NCI-H524 treated with DMSO at 0.1 percent for 48 hours (cell line): ENCODE data around the gene ADAMTS17.
"Not testable (repeated sequence)": the region's sequence is repeated elsewhere in the genome, so short reads cannot be mapped to it uniquely, and the experiment has no call there.

Source experiments
- DNase-seq: peaks from one replicate; lab custom pipeline; 2025; lab: John Stamatoyannopoulos, UW

The ADAMTS17 gene

GRCh38 chr15:100108846-100109245 is 232.9 kb downstream of the ADAMTS17 start:
- no peak for DNase-seq

DNA sequence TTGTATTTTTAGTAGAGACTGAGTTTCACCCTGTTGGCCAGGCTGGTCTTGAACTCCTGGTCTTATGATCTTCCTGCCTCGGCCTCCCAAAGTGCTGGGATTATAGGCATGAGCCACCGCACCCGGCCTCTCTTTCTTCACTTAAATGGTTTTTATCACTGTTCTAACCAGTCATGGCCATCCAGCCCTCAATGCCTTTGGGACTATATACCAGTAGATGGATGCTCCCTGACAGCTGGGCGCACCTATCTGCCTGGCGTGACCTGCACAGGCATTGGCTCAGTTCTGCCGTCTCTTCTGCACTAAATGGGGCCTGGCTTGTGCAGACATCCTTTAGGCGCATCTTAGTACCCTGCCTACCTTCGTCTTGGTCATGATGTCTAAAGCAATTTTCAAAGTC is 233.4 kb downstream of the ADAMTS17 start:
- DNase-seq: no peak

DNA sequence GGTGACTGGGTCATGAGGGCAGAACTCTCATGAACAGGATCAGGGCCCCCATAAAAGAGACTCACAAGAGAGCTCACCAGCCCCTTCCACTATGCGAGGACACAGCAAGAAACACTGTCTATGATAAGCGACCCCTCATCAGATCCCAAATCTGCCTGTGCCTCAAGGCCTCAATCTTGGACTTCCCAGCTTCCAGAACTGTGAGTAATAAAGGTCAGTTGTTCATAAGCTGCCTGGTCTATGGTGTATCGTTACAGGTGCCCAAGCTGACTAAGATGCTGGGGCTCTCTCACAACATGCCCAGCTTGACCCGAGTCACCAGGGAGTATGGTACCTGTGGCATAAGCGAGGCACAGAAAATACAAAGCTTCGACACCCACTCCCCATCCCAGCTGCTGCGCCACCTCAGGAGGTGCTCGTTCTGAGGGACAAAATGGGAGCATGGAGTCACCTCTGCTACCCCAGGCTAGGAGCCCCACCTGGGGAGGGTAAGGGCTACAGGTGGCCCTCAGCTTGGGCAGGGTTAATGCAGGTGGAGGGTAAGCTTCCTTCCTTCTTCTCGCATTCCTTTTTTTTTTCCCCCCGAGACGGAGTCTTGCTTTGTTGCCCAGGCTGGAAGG is 234.1 kb downstream of the ADAMTS17 start:
- DNase-seq: no peak

- DNase-seq: no peak
Observed at GRCh38 chr15:100107151-100107550, 234.6 kb downstream of the ADAMTS17 start.

GRCh38 chr15:100106732-100107131 is 235.0 kb downstream of the ADAMTS17 start:
- DNase-seq: no peak

- no peak for DNase-seq
Observed at GRCh38 chr15:100105101-100105500, 236.7 kb downstream of the ADAMTS17 start.

DNA sequence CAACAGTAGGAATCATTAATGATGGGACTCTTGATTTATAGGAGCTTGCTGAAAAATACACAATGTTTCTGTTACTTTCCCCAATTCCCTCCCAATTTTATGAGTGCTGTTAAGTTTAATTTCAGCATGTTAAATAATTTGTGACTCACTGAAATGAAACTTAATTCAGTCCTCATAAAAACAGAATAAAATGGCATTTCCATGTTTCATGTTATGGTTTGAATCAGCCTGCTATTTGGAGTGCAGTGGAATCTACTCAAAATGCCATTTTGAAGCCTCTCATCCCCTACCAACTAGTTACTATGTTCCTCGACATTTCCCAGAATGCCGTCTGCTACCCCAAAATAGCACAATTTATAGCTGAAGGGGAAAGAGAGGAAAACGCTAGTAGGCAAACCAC is 237.5 kb downstream of the ADAMTS17 start:
- DNase-seq: no peak

- no peak for DNase-seq
Observed at GRCh38 chr15:100103828-100104227, 237.9 kb downstream of the ADAMTS17 start.

- DNase-seq: no peak
Observed at GRCh38 chr15:100101426-100102089, 240.2 kb downstream of the ADAMTS17 start.

GRCh38 chr15:100100926-100101325 is 240.8 kb downstream of the ADAMTS17 start:
- no peak for DNase-seq

DNA sequence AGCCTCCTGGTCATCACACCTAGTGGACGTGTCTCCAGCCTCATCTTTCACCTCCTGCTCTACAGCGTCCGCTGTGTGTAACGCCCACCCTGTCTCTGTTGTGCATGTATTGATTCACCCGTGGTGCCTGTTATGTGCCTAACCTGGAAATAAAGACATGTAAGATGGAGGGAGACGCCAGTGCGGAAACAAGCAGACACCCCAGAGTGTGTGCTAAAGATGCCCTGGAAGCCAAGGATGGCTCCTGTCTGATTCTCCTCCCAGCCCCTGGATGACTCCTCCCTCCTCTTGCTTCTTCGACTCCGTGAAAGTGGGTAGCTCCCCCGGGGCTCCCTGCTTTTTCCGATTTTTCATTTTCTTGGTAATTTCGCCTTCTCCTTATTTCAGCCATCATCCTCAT is 241.8 kb downstream of the ADAMTS17 start:
- DNase-seq: no peak

- DNase-seq: no peak
Observed at GRCh38 chr15:100098705-100099104, 243.1 kb downstream of the ADAMTS17 start.

- DNase-seq: no peak
Observed at GRCh38 chr15:100097342-100098127, 244.2 kb downstream of the ADAMTS17 start.

- DNase-seq: no peak
Observed at GRCh38 chr15:100096700-100097099, 245.1 kb downstream of the ADAMTS17 start.

DNA sequence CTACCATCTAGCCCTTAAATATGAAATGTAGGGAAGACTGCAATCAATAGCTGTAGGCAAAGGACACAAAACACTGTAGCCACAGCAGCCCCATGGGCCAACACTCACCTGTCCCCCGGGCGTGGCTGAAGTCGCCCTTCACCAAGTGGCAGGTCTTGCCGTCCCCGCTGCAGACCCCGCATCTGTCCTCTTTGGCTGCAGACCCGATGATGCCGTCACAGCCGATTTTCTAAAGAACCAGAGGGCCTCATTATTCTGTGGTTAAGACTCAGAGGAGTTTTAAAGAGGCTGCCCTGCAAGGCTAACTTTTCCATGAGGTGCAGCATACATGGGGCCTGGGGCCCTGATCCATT is 245.6 kb downstream of the ADAMTS17 start:
- DNase-seq: no peak

DNA sequence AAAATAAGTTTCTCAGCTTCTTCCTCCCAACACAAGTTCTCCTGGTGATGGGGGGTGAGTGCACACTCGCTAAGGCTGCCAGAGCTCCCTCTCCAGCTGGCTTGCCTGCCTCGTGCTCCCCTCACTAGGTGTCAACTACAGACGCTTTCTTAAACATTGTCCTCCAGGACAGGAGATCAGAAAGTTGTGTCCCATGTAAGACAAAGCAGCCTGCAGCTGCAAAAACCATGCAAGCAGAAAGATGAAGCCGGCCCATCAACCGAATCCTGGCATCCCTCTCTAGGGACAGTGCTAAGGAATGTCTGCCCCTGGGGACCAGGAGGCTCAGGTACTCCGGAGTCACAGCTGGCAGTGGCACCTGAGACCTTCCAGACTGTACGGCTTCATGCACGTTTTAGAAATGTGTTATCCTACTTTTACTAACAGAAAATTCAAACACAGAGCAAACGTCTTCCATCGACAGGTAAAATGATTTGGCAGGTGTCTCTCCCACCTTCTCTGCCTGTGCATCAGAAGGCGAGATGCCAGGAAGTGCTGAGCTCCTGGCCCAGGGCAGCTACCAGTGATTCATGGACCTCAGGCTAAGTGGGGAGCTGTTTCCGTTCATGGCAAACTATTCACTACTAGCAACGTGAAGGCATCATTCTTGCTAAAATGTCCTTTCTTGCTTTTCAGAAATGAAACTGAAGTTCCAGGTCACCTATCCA is 246.1 kb downstream of the ADAMTS17 start:
- no peak for DNase-seq

GRCh38 chr15:100094127-100094510 is 247.7 kb downstream of the ADAMTS17 start:
- DNase-seq: no peak

GRCh38 chr15:100093211-100094126 is 248.3 kb downstream of the ADAMTS17 start:
- DNase-seq: no peak

DNA sequence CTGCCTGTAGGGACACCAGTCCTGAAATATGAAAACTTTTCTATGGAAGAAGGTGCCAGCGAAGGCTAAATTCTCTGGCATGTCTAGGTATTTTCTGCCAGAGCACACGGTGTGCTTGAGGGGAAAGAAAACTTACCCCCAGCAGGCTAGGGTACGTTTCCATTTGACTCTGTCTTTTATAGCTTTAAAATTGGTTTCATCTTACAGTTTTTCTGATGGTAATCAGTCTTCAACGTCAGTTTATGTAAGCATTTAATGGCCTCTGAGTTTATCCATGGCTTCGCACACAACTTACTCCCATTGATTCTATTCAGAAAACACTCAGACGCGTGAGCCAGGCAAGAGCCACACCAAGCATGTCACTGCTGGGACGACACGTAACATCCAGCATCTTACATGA is 249.7 kb downstream of the ADAMTS17 start:
- DNase-seq: no peak

- no peak for DNase-seq
Observed at GRCh38 chr15:100090411-100090810, 251.4 kb downstream of the ADAMTS17 start.

GRCh38 chr15:100084042-100084821 is 257.5 kb downstream of the ADAMTS17 start:
- not testable (repeated sequence) for DNase-seq
